Right lobe of liver (tissue), 4 donors: Measurements from ENCODE around the gene PPP1R36.

ENCODE experiments used
- CTCF ChIP-seq, 4 donors: fragments of 200-600 bp in 3 of 4; fragments of 450-650 bp in 1 of 4; IDR thresholded peaks; one replicate each; pipeline versions ENCODE4 v1.5.1 to v1.8.0; 2016 to 2022; ENCODE audit warnings: antibody characterized with exemption in 4 of 4, mild to moderate bottlenecking in 2 of 4
- POLR2A ChIP-seq: fragments of 450-650 bp; IDR thresholded peaks from one replicate; pipeline ENCODE4 v1.6.1; 2017; ENCODE audit warnings: antibody characterized with exemption, mild to moderate bottlenecking
- donor health status: DM: no; HTN: no; CAD: no.
- donor health status: DM: no; HTN: no; CAD: no.
- donor health status: DM: no; HTN: yes; CAD: no.

GRCh38 chr14:64541261-64541971 lies 8.3 kb upstream of the PPP1R36 start:
- no peak for TF ChIP-seq CTCF (IDR thresholded peaks at IDR 0.05)
- no peak for TF ChIP-seq POLR2A
